K562 (cell line): Measurements from ENCODE around the gene SSU72. TPM values are rescaled to one million over a fixed set of nuclear protein-coding genes. Genes with fewer than 3 reads are reported as not detected.
A peak's percentile ranks its signal among the peaks of the same experiment; 100 is the strongest.

Experiments
- ATAC-seq: fragments of 200-7000 bp; cut with Tn5 transposase; 3 replicates; pipeline ENCODE4 v1.9.1; 2020; ENCODE audit warnings: moderate library complexity
- BruUV-seq: library from RNA; stranded (reverse); fragments of 400-500 nt; replicated peaks from 2 replicates; lab custom pipeline; 2021; lab: Mats Ljungman, UMichigan
- CTCF ChIA-PET: fragments of 300-600 bp; formaldehyde crosslinking; extraction: SDS; loops from one replicate; lab custom pipeline; 2021; ENCODE audit warnings: low intra/inter-chr PET ratio; lab: Yijun Ruan, JAX
- POLR2A ChIA-PET: fragments of 300-600, 350-650 bp; sonication (Branson Sonifier 250); formaldehyde crosslinking; extraction: SDS; loops from one replicate; lab custom pipeline; 2021; ENCODE audit warnings: antibody characterized with exemption, inconsistent platforms; lab: Yijun Ruan, JAX
- DNase-seq, 4 experiments: peaks; one replicate each; pipeline versions ENCODE4 v3.0.0 to v3.0.0-alpha.2; 2011 to 2018; ENCODE audit warnings: low spot score in 3 of 4, mixed read lengths in 3 of 4; ENCODE audit errors: extremely low read depth in 1 of 4
- FAIRE-seq: peaks from 2 replicates; lab custom pipeline; 2011; peaks lifted over from hg19 to GRCh38; lab: Jason Lieb, UNC
- H2AFZ ChIP-seq: 2 replicates; pipeline ENCODE4 v1.6.0; 2011; ENCODE audit warnings: low read depth, low read length, control low read depth, inconsistent platforms
- H3K27ac ChIP-seq: fragments of 200-600 bp; 3 replicates; pipeline ENCODE4 v1.8.0; 2011; ENCODE audit warnings: low read depth, mild to moderate bottlenecking, control low read depth, inconsistent platforms, low read length, moderate library complexity, mixed read lengths; ENCODE audit errors: extremely low read depth
- H3K27me3 ChIP-seq, 2 experiments: fragments of 300-600 bp in 1 of 2; 2 replicates in 1 of 2; 3 replicates in 1 of 2; pipeline versions ENCODE4 v1.6.0 to v1.8.0; 2011; ENCODE audit warnings: inconsistent platforms in 2 of 2, low read length in 2 of 2, mild to moderate bottlenecking in 1 of 2, mixed read lengths in 1 of 2, moderate library complexity in 1 of 2; ENCODE audit not compliant: control insufficient read depth in 2 of 2, insufficient read depth in 2 of 2
- H3K36me3 ChIP-seq: fragments of 300-600 bp; 3 replicates; pipeline ENCODE4 v1.8.0; 2011; ENCODE audit warnings: mild to moderate bottlenecking, low read length, inconsistent platforms; ENCODE audit not compliant: control insufficient read depth, insufficient read depth
- H3K4me1 ChIP-seq, 2 experiments: fragments of 200-600 bp in 1 of 2; replicated peaks in 1 of 2; 2 replicates in 1 of 2; 3 replicates in 1 of 2; pipeline versions ENCODE4 v1.5.1 to v1.8.0; 2011; ENCODE audit warnings: inconsistent platforms in 2 of 2, low read length in 2 of 2, mild to moderate bottlenecking in 1 of 2, mixed read lengths in 1 of 2, moderate library complexity in 1 of 2; ENCODE audit not compliant: control insufficient read depth in 2 of 2, insufficient read depth in 2 of 2
- H3K4me2 ChIP-seq: 2 replicates; pipeline ENCODE4 v1.6.1; 2011; ENCODE audit warnings: low read length, control low read depth, inconsistent platforms, mixed read lengths; ENCODE audit not compliant: insufficient read depth
- H3K4me3 ChIP-seq: fragments of 200-600 bp; sonication (generic), shearing (Covaris generic); 2 replicates; pipeline ENCODE4 v1.5.1; 2016; ENCODE audit warnings: control low read depth, inconsistent platforms
- H3K79me2 ChIP-seq: fragments of 200-600 bp; 3 replicates; pipeline ENCODE4 v1.8.0; 2011; ENCODE audit warnings: low read length, inconsistent platforms; ENCODE audit not compliant: control insufficient read depth, insufficient read depth
- H3K9ac ChIP-seq, 2 experiments: 2 replicates each; pipeline versions ENCODE4 v1.6.0 to v1.6.1; 2011; ENCODE audit warnings: low read depth in 2 of 2, low read length in 2 of 2, control low read depth in 1 of 2, inconsistent platforms in 1 of 2, mild to moderate bottlenecking in 1 of 2, mixed read lengths in 1 of 2; ENCODE audit not compliant: insufficient read depth in 1 of 2
- H3K9me1 ChIP-seq: one replicate; pipeline ENCODE4 v1.6.0; 2011; ENCODE audit warnings: inconsistent platforms, mild to moderate bottlenecking, low read length, moderate library complexity; ENCODE audit not compliant: control insufficient read depth, insufficient read depth
- H3K9me3 ChIP-seq: replicated peaks from 2 replicates; pipeline ENCODE4 v1.5.1; 2011; ENCODE audit warnings: low read depth, low read length, inconsistent platforms; ENCODE audit not compliant: control insufficient read depth, insufficient read depth
- H4K20me1 ChIP-seq: replicated peaks from 2 replicates; pipeline ENCODE4 v1.6.1; 2011; ENCODE audit warnings: low read length, inconsistent platforms, mixed read lengths; ENCODE audit not compliant: control insufficient read depth, insufficient read depth
- ARID4B ChIP-seq: sonication (generic); formaldehyde crosslinking; IDR thresholded peaks from 2 replicates; pipeline ENCODE4 v1.8.0; 2022; ENCODE audit warnings: mild to moderate bottlenecking, missing genetic modification reagents
- MAX ChIP-seq: sonication (generic); formaldehyde crosslinking; IDR thresholded peaks from 2 replicates; pipeline ENCODE4 v1.9.0; 2022; ENCODE audit warnings: mild to moderate bottlenecking, missing genetic modification reagents
- RBFOX2 ChIP-seq: fragments of 200-400 bp; formaldehyde crosslinking; IDR thresholded peaks from 2 replicates; pipeline ENCODE4 v1.6.1; 2017; ENCODE audit warnings: low read depth, mild to moderate bottlenecking, low read length, moderate library complexity
- TEAD2 ChIP-seq: fragments of 450-650 bp; IDR thresholded peaks from 2 replicates; pipeline ENCODE4 v1.6.1; 2016; ENCODE audit warnings: missing genetic modification characterization, control low read depth, missing compliant biosample characterization
- WGBS: fragments of 100-300 bp; shearing (Covaris generic); methylation state at CpG from one replicate; pipeline ENCODE4 v1.1.6; 2016; ENCODE audit warnings: low coverage, mixed read lengths; ENCODE audit not compliant: insufficient coverage; ENCODE audit errors: missing lambda C conversion rate; 5-methylcytosine and 5-hydroxymethylcytosine counted together
- in situ Hi-C: fragments of 300-500 bp; cut with MboI; formaldehyde crosslinking; loops from 4 replicates; pipeline ENCODE4 v1.15.0; 2018; ENCODE audit warnings: inconsistent platforms, mixed read lengths
- intact Hi-C: fragments of 100-400 bp; cut with micrococcal nuclease; formaldehyde crosslinking; loops from 2 replicates; pipeline ENCODE4 v1.14.2; 2022
- polyA plus RNA-seq, 8 experiments: library from polyadenylated mRNA; depleted of rRNA in 4 of 8; stranded (reverse) in 5 of 8; unstranded in 3 of 8; fragments of >200 nt; fragmentation: Nextera tagmentation in 2 of 8; fragmentation: Illumina TruSeq in 1 of 8; extraction: Ambion mirVana in 2 of 8; extraction: Trizol in 1 of 8; gene quantifications; 2 replicates each; pipeline versions ENCODE4 v1.2.1 to v1.2.3, GENCODE V29; 2011 to 2014; ENCODE audit warnings: inconsistent platforms in 1 of 8, missing spikeins in 1 of 8
- total RNA-seq, 7 experiments: library from RNA; depleted of rRNA in 6 of 7; stranded (reverse); fragments of >200 nt in 6 of 7; fragmentation: Illumina TruSeq in 2 of 7; extraction: Trizol in 2 of 7; gene quantifications; 2 replicates each; pipeline versions ENCODE4 v1.2.1 to v1.2.3, GENCODE V29; 2011 to 2021; ENCODE audit warnings: low replicate concordance in 1 of 7

SSU72 gene
- total and polyA plus RNA-seq, 9 of the 15 experiments (the other 6 are each of a cell fraction or from before 2014, with no cell fraction given), result 70.8 to 201 (median 94.6) TPM

GRCh38 chr1:1616838-1617237, 42.2 kb upstream of the SSU72 start:
- H2AFZ ChIP-seq, result no peak overlapping the region
- no peaks in the 10 kb centered on the region for H3K9me1 ChIP-seq
- no peaks in the 10 kb centered on the region for H3K9me3 ChIP-seq
- peaks cover 13 to 80% of the 10 kb centered on the region in 2 experiments; a peak in 4 of 5 replicates for H3K4me1 ChIP-seq
- ATAC-seq, result no peak
- no peaks in the 10 kb centered on the region for H3K27me3 ChIP-seq
- H3K9ac ChIP-seq, result peak overlapping the region; percentile 99 to 100; a peak in 3 of 4 replicates
- FAIRE-seq, result no peak
- POLR2A ChIA-PET, result interaction anchor here (0.6 kb wide), 1 partner anchor 135 kb away, joined by 3 read pairs; no protein-coding TSS in a partner anchor
- intact Hi-C loops (no loop called here), in situ Hi-C loops (no loop called here)
- H3K4me2 ChIP-seq, result peak overlapping the region; percentile 94
- CTCF ChIA-PET, result no interaction called here
- H3K36me3 ChIP-seq, result peaks cover 9% of the 10 kb centered on the region; the same call in 2 of the 3 replicates
- DNase-seq, result peak in 1 of 4 experiments; percentile 2
- 83% methylated on average over 17 of the region's 19 CpGs for WGBS
- H3K4me3 ChIP-seq, result peak overlapping the region; percentile 87
- BruUV-seq, result no TSS peak
- H3K79me2 ChIP-seq, result peaks cover 31% of the 10 kb centered on the region
- TF ChIP-seq ARID4B, result 0 out of 2 replicates have a peak, but pooled peaks have one; percentile 18
- no peak for TF ChIP-seq TEAD2 (tag)
- TF ChIP-seq RBFOX2, result peak; percentile 15; the same call in 1 of the 2 replicates
- TF ChIP-seq MAX, result 0 out of 2 replicates have a peak, but pooled peaks have one; percentile 25
- TF ChIP-seq, all 486 proteins: peak for 3
- H4K20me1 ChIP-seq, result peaks cover 24% of the 10 kb centered on the region; the same call in 1 of the 2 replicates
- no peak overlapping the region for H3K27ac ChIP-seq
